Testis (tissue), 3 donors: ENCODE results near the gene CKLF. TPM values are rescaled to one million over a fixed set of nuclear protein-coding genes. Genes with fewer than 3 reads are reported as not detected.

ENCODE experiments used
- DNase-seq: peaks from one replicate; pipeline ENCODE4 v3.0.0-alpha.2; 2019
- H3K27ac ChIP-seq, 2 donors: fragments of 200-600 bp; sonication (generic); one replicate each; pipeline ENCODE4 v1.5.1; 2019
- H3K27me3 ChIP-seq: fragments of 200-600 bp; sonication (generic); one replicate; pipeline ENCODE4 v1.5.1; 2019
- H3K36me3 ChIP-seq: fragments of 200-600 bp; sonication (generic); one replicate; pipeline ENCODE4 v1.5.1; 2017; ENCODE audit warnings: low read depth; ENCODE audit errors: missing control alignments
- H3K4me1 ChIP-seq: fragments of 200-600 bp; sonication (generic); one replicate; pipeline ENCODE4 v1.5.1; 2019
- H3K4me3 ChIP-seq, 2 donors: fragments of 200-600 bp; sonication (generic); one replicate each; pipeline ENCODE4 v1.5.1; 2017 to 2019
- H3K9me3 ChIP-seq: fragments of 200-600 bp; sonication (generic); one replicate; pipeline ENCODE4 v1.5.1; 2017
- CTCF ChIP-seq, 3 experiments: fragments of 450-650 bp in 2 of 3; fragments of 200-600 bp in 1 of 3; sonication (generic) in 1 of 3; IDR thresholded peaks; one replicate each; pipeline ENCODE4 v1.5.1; 2016 to 2019; ENCODE audit warnings: antibody characterized with exemption in 3 of 3, mild to moderate bottlenecking in 2 of 3, moderate library complexity in 1 of 3
- POLR2A ChIP-seq: fragments of 450-650 bp; IDR thresholded peaks from one replicate; pipeline ENCODE4 v1.6.1; 2017; ENCODE audit warnings: antibody characterized with exemption, mild to moderate bottlenecking, moderate library complexity
- WGBS, 2 donors: methylation state at CpG; one replicate each; pipeline ENCODE4 v1.1.5; 2018; 5-methylcytosine and 5-hydroxymethylcytosine counted together
- intact Hi-C: fragments of 100-400 bp; cut with DNase I; formaldehyde crosslinking; loops from one replicate; pipeline ENCODE4 v1.15.1; 2023; ENCODE audit warnings: low total_unique reads
- polyA plus RNA-seq: library from polyadenylated mRNA; stranded (reverse); fragments of 350-450 nt; fragmentation: Illumina TruSeq; extraction: RNeasy Lipid Tissue Mini Kit (QIAGEN cat#74804); gene quantifications from one replicate; pipeline ENCODE4 v1.2.3, GENCODE V29; 2014; ENCODE audit warnings: low read depth, low replicate concordance; ENCODE audit not compliant: insufficient read depth
- total RNA-seq, 2 donors: library from RNA; depleted of rRNA; stranded (reverse); fragments of >200 nt; gene quantifications; one replicate each; pipeline ENCODE4 v1.2.3, GENCODE V29; 2016

Gene CKLF
- total and polyA plus RNA-seq, 3 donors from 2014 or later, result 49.5 to 128 (median 71.5) TPM

GRCh38 chr16:66508248-66508913, 44.0 kb upstream of the CKLF start:
- Histone ChIP-seq H3K4me1 (peaks cover 17% of the 10 kb centered on the region), H3K4me3 (no peak overlapping the region), H3K36me3 (no peaks in the 10 kb centered on the region), H3K27ac (no peak overlapping the region), H3K27me3 (no peaks in the 10 kb centered on the region), H3K9me3 (no peaks in the 10 kb centered on the region)
- intact Hi-C loops, result no loop called here
- no peak for TF ChIP-seq CTCF (IDR thresholded peaks at IDR 0.05)
- no peak for TF ChIP-seq POLR2A
- DNase-seq, result no peak
- WGBS, 2 donors, result 74 to 88% methylated on average over 7 of the region's 7 CpGs

GRCh38 chr16:66508914-66509496, 43.4 kb upstream of the CKLF start:
- Histone ChIP-seq H3K27me3 (no peaks in the 10 kb centered on the region), H3K4me1 (peaks cover 13% of the 10 kb centered on the region), H3K27ac (no peak overlapping the region), H3K9me3 (no peaks in the 10 kb centered on the region), H3K4me3 (no peak overlapping the region), H3K36me3 (no peaks in the 10 kb centered on the region)
- TF ChIP-seq POLR2A (no peak), CTCF (IDR thresholded peaks at IDR 0.05) (no peak)
- DNase-seq, result no peak
- intact Hi-C loops, result no loop called here
- WGBS, 2 donors, result 85 to 92% methylated on average over 7 to 9 of the region's 9 CpGs

- intact Hi-C loops, result no loop called here
- no peak for DNase-seq
- Histone ChIP-seq H3K36me3 (no peaks in the 10 kb centered on the region), H3K9me3 (no peaks in the 10 kb centered on the region), H3K27me3 (no peaks in the 10 kb centered on the region), H3K4me1 (peaks cover 13% of the 10 kb centered on the region), H3K27ac (no peak overlapping the region), H3K4me3 (no peak overlapping the region)
- TF ChIP-seq CTCF (IDR thresholded peaks at IDR 0.05) (no peak), POLR2A (no peak)
- 86 to 88% methylated on average over 4 to 5 of the region's 5 CpGs for WGBS, 2 donors
Observed at GRCh38 chr16:66509576-66509975, 42.8 kb upstream of the CKLF start.

DNA sequence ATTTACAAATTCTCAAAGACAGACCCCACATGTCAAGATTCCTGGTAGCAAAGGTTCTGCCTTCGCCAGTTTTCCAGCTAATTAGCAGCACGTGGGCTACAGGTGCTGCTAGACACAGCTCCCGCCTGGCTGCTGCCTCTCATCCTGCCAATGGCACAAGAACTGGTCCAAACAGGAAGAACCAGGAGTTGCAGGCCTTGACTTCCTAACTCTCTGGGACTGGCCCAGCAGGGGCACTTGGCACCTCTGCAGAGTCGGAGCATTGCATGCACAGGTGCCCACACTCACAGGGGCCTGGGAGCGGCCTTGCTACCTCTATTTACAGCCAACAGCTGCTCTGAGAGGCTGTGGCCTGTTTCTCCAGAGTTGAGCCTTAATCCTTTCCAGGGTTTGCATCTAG, 42.1 kb upstream of the CKLF start:
- no peak overlapping the region for H3K4me3 ChIP-seq
- WGBS, 2 donors, result 70 to 74% methylated on average over 5 of the region's 5 CpGs
- H3K9me3 ChIP-seq, result no peaks in the 10 kb centered on the region
- TF ChIP-seq POLR2A, result no peak
- no peak for TF ChIP-seq CTCF (IDR thresholded peaks at IDR 0.05)
- intact Hi-C loops, result no loop called here
- H3K4me1 ChIP-seq, result peaks cover 13% of the 10 kb centered on the region
- DNase-seq, result no peak
- H3K27me3 ChIP-seq, result no peaks in the 10 kb centered on the region
- no peak overlapping the region for H3K27ac ChIP-seq
- H3K36me3 ChIP-seq, result no peaks in the 10 kb centered on the region
